Karpas-422 (cell line): ENCODE data around the gene CCNB2. TPM values are rescaled to one million over a fixed set of nuclear protein-coding genes. Genes with fewer than 3 reads are reported as not detected.

Experiments used
- DNase-seq: peaks from one replicate; pipeline ENCODE4 v3.0.0-alpha.2; 2015
- H2AFZ ChIP-seq: fragments of 200-600 bp; sonication (generic); 2 replicates; pipeline ENCODE4 v1.6.1; 2014; ENCODE audit warnings: antibody characterized with exemption, low read length, mixed read lengths
- H3K27ac ChIP-seq: fragments of 200-600 bp; sonication (generic); 2 replicates; pipeline ENCODE4 v1.5.1; 2014; ENCODE audit warnings: mild to moderate bottlenecking, low read length, moderate library complexity
- H3K27me3 ChIP-seq: fragments of 200-600 bp; sonication (generic); 2 replicates; pipeline ENCODE4 v1.6.1; 2014; ENCODE audit warnings: low read length, mixed read lengths
- H3K36me3 ChIP-seq: fragments of 200-600 bp; sonication (generic); 2 replicates; pipeline ENCODE4 v1.6.1; 2014; ENCODE audit warnings: low read length, mixed read lengths; ENCODE audit not compliant: insufficient read depth
- H3K4me1 ChIP-seq: fragments of 200-600 bp; sonication (generic); 2 replicates; pipeline ENCODE4 v1.6.1; 2014; ENCODE audit warnings: mild to moderate bottlenecking, low read length, mixed read lengths
- H3K4me2 ChIP-seq: fragments of 200-600 bp; sonication (generic); 2 replicates; pipeline ENCODE4 v1.6.1; 2014; ENCODE audit warnings: low read length, low read depth, mild to moderate bottlenecking; ENCODE audit not compliant: poor library complexity, severe bottlenecking
- H3K4me3 ChIP-seq: fragments of 200-600 bp; sonication (generic); 2 replicates; pipeline ENCODE4 v1.5.1; 2014; ENCODE audit warnings: mild to moderate bottlenecking, antibody characterized with exemption, low read length, mixed read lengths
- H3K79me2 ChIP-seq: fragments of 200-600 bp; sonication (generic); 2 replicates; pipeline ENCODE4 v1.6.1; 2014; ENCODE audit warnings: mild to moderate bottlenecking, low read length, mixed read lengths
- H3K9ac ChIP-seq: fragments of 200-600 bp; sonication (generic); 2 replicates; pipeline ENCODE4 v1.6.0; 2014; ENCODE audit warnings: low read length
- H3K9me2 ChIP-seq: fragments of 200-600 bp; sonication (generic), shearing (Covaris generic); replicated peaks from 2 replicates; pipeline ENCODE4 v1.6.0; 2014; ENCODE audit warnings: mild to moderate bottlenecking, low read length, moderate library complexity; ENCODE audit not compliant: insufficient read depth
- H3K9me3 ChIP-seq: fragments of 300-700, 200-600 bp; sonication (generic); 2 replicates; pipeline ENCODE4 v1.6.1; 2014; ENCODE audit warnings: low read length, mixed read lengths
- H4K20me1 ChIP-seq: fragments of 200-600 bp; sonication (generic); 2 replicates; pipeline ENCODE4 v1.6.1; 2014; ENCODE audit warnings: mild to moderate bottlenecking, antibody characterized with exemption, low read length, low read depth; ENCODE audit not compliant: insufficient read depth
- small RNA-seq: library from RNA; depleted of rRNA; stranded (forward); fragments of <200 nt; gene quantifications from one replicate; pipeline ENCODE3, GENCODE V24; 2014
- total RNA-seq: library from RNA; depleted of rRNA; stranded (reverse); fragments of >200 nt; shearing (Covaris generic); gene quantifications from 2 replicates; pipeline ENCODE4 v1.2.3, GENCODE V29; 2014; ENCODE audit warnings: low replicate concordance; rRNA removed

Gene CCNB2
- total RNA-seq, 1 experiment from 2014 or later = 65.2 TPM

GRCh38 chr15:59172289-59172901, 67.4 kb downstream of the CCNB2 start:
- no peaks in the 10 kb centered on the region for H3K9me3 ChIP-seq
- peaks cover 7% of the 10 kb centered on the region for H3K4me1 ChIP-seq
- no peaks in the 10 kb centered on the region for H3K36me3 ChIP-seq
- no peaks in the 10 kb centered on the region for H3K79me2 ChIP-seq
- no peak overlapping the region for H3K27ac ChIP-seq
- no peaks in the 10 kb centered on the region for H3K9me2 ChIP-seq
- H3K9ac ChIP-seq = no peak overlapping the region
- DNase-seq = no peak
- H3K4me2 ChIP-seq = no peak overlapping the region
- no peak overlapping the region for H3K4me3 ChIP-seq
- H3K27me3 ChIP-seq = no peaks in the 10 kb centered on the region
- H4K20me1 ChIP-seq = no peaks in the 10 kb centered on the region
- H2AFZ ChIP-seq = no peak overlapping the region

- peaks cover 7% of the 10 kb centered on the region for H3K4me1 ChIP-seq
Measured at GRCh38 chr15:59173194-59173593, 68.2 kb downstream of the CCNB2 start.

GRCh38 chr15:59174151-59174834, 69.3 kb downstream of the CCNB2 start:
- Histone ChIP-seq H3K9me3 (no peaks in the 10 kb centered on the region), H3K4me1 (peaks cover 7% of the 10 kb centered on the region), H3K4me3 (no peak overlapping the region), H3K36me3 (no peaks in the 10 kb centered on the region), H4K20me1 (no peaks in the 10 kb centered on the region), H2AFZ (no peak overlapping the region), H3K9ac (no peak overlapping the region), H3K9me2 (no peaks in the 10 kb centered on the region), H3K27ac (no peak overlapping the region), H3K79me2 (no peaks in the 10 kb centered on the region), H3K4me2 (no peak overlapping the region), H3K27me3 (no peaks in the 10 kb centered on the region)
- no peak for DNase-seq

More at GRCh38 chr15:59173194-59173593, 68.2 kb downstream of the CCNB2 start:
- Histone ChIP-seq H3K9ac (no peak overlapping the region), H3K79me2 (no peaks in the 10 kb centered on the region), H3K27me3 (no peaks in the 10 kb centered on the region), H3K27ac (no peak overlapping the region), H3K36me3 (no peaks in the 10 kb centered on the region), H3K9me3 (no peaks in the 10 kb centered on the region), H3K4me3 (no peak overlapping the region), H2AFZ (no peak overlapping the region), H4K20me1 (no peaks in the 10 kb centered on the region), H3K4me2 (no peak overlapping the region), H3K9me2 (no peaks in the 10 kb centered on the region)
- no peak for DNase-seq

Small RNA genes within 50 kb of the gene (small RNA-seq; reads per million reads assigned to genes)
- gene MIR2116 = not detected

Other genes starting within 250 kb of the CCNB2 start
- gene SLTM, start 171.5 kb upstream of the CCNB2 start, total RNA-seq = 119 and 153 TPM in 2 replicates
- gene RNF111, start 117.5 kb upstream of the CCNB2 start, total RNA-seq = 26.8 and 61.0 TPM in 2 replicates
- not detected in 2 replicates for gene LDHAL6B, start 101.7 kb downstream of the CCNB2 start, total RNA-seq